ENCODE measurements around the gene RPTOR. TPM values are rescaled to one million over a fixed set of nuclear protein-coding genes. Genes with fewer than 3 reads are reported as not detected.

Gene RPTOR
- total and polyA plus RNA-seq, 2 experiments from 2014 or later: 6.6 to 16.1 TPM

- 90 to 91% methylated on average over 18 of the region's 18 CpGs for WGBS, 2 experiments (ENCODE audit: low coverage in 1 of 2, low lambda C conversion rate in 2 of 2, missing lambda C conversion rate in 2 of 2)
- no peaks in the 10 kb centered on the region for H4K20me1 ChIP-seq (ENCODE audit: insufficient read depth)
- no peaks in the 10 kb centered on the region for H3K79me2 ChIP-seq (ENCODE audit: insufficient read depth)
- H3K36me3 ChIP-seq (ENCODE audit: low read depth): no peaks in the 10 kb centered on the region
- no peak for TF ChIP-seq EZH2phosphoT487 (IDR thresholded peaks at IDR 0.05; ENCODE audit: insufficient read depth, low read depth)
- TF ChIP-seq EZH2 (IDR thresholded peaks at IDR 0.05; ENCODE audit: insufficient read depth, poor library complexity, severe bottlenecking): no peak
- no peaks in the 10 kb centered on the region for H3K9me3 ChIP-seq (ENCODE audit: low read depth)
- H3K27me3 ChIP-seq (replicated peaks; ENCODE audit: insufficient read depth): no peaks in the 10 kb centered on the region
- no peaks in the 10 kb centered on the region for H3K9me2 ChIP-seq (ENCODE audit: insufficient read depth)
- DNase-seq: no peak
- no peak overlapping the region for H2AFZ ChIP-seq
- H3K9ac ChIP-seq: no peak overlapping the region
- no peak overlapping the region for H3K4me3 ChIP-seq
- no peaks in the 10 kb centered on the region for H3K4me1 ChIP-seq (ENCODE audit: insufficient read depth)
- in situ Hi-C loops (cut with MboI): no loop called here
- no peaks in the 10 kb centered on the region for H3F3A ChIP-seq (ENCODE audit: insufficient read depth)
- H3K4me2 ChIP-seq (ENCODE audit: unreplicated experiment): no peak overlapping the region
- no peak overlapping the region for H3K27ac ChIP-seq
Measured at GRCh38 chr17:80925688-80926335, 381.2 kb downstream of the RPTOR start.

DNA sequence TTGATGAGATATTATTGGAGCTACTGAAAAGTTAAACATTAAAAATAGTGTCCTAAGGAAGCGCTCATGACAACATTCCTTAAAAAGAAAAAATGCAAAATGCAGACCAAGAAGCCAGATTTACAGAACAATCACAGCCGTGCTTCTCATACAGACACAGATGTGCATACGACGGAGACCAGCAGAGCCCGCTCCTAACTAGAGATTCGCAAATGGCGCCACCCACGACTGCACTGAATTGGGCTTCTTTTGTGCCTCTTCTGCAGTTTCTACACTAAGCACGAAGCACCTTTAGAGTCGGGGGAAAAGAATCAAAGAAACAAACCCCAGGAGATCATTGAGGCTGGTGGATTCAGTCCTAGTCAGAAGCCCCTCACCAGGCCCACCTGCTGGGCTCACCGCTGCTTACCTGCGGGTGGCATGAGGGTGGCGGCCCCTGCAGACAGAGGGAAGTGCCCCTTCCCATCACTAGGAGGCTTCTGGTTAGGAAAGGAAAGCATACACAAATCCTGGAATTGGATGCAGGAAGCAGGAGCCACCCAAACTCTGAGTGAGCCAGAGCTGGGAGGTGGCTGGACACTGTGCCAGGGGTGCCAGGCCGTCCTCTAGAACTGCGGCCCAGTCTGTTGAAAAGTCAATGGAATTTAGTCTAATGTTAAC, 382.1 kb downstream of the RPTOR start:
- DNase-seq: no peak

GRCh38 chr17:80927791-80928216, 383.2 kb downstream of the RPTOR start:
- peaks cover 11% of the 10 kb centered on the region for H3K4me1 ChIP-seq (ENCODE audit: insufficient read depth)
- no peaks in the 10 kb centered on the region for H3K9me2 ChIP-seq (ENCODE audit: insufficient read depth)
- H3K9ac ChIP-seq: no peak overlapping the region
- no peak overlapping the region for H3K4me2 ChIP-seq (ENCODE audit: unreplicated experiment)
- H3K9me3 ChIP-seq (ENCODE audit: low read depth): no peaks in the 10 kb centered on the region
- H3K27ac ChIP-seq: no peak overlapping the region
- no peaks in the 10 kb centered on the region for H4K20me1 ChIP-seq (ENCODE audit: insufficient read depth)
- H3F3A ChIP-seq (ENCODE audit: insufficient read depth): no peaks in the 10 kb centered on the region
- H3K36me3 ChIP-seq (ENCODE audit: low read depth): no peaks in the 10 kb centered on the region
- WGBS, 2 experiments (ENCODE audit: low coverage in 1 of 2, low lambda C conversion rate in 2 of 2, missing lambda C conversion rate in 2 of 2): 86% methylated on average over 11 of the region's 11 CpGs
- in situ Hi-C loops (cut with MboI): no loop called here
- no peak for DNase-seq
- no peak overlapping the region for H2AFZ ChIP-seq
- TF ChIP-seq EZH2phosphoT487 (IDR thresholded peaks at IDR 0.05; ENCODE audit: insufficient read depth, low read depth) (no peak), EZH2 (IDR thresholded peaks at IDR 0.05; ENCODE audit: insufficient read depth, poor library complexity, severe bottlenecking) (no peak)
- no peaks in the 10 kb centered on the region for H3K27me3 ChIP-seq (replicated peaks; ENCODE audit: insufficient read depth)
- no peak overlapping the region for H3K4me3 ChIP-seq
- H3K79me2 ChIP-seq (ENCODE audit: insufficient read depth): no peaks in the 10 kb centered on the region

More for the DNA sequence above, 382.1 kb downstream of the RPTOR start:
- H3K4me2 ChIP-seq (ENCODE audit: unreplicated experiment): no peak overlapping the region
- TF ChIP-seq EZH2phosphoT487 (IDR thresholded peaks at IDR 0.05; ENCODE audit: insufficient read depth, low read depth): no peak
- no peak for TF ChIP-seq EZH2 (IDR thresholded peaks at IDR 0.05; ENCODE audit: insufficient read depth, poor library complexity, severe bottlenecking)
- 84 to 85% methylated on average over 15 of the region's 15 CpGs for whole genome bisulfite sequencing, 2 experiments (ENCODE audit: low coverage in 1 of 2, low lambda C conversion rate in 2 of 2, missing lambda C conversion rate in 2 of 2)
- no peaks in the 10 kb centered on the region for H3K36me3 ChIP-seq (ENCODE audit: low read depth)
- H3K4me1 ChIP-seq (ENCODE audit: insufficient read depth): 0 out of 2 replicates have a peak, but pooled peaks cover 3% of the 10 kb centered on the region
- H4K20me1 ChIP-seq (ENCODE audit: insufficient read depth): no peaks in the 10 kb centered on the region
- no peaks in the 10 kb centered on the region for H3F3A ChIP-seq (ENCODE audit: insufficient read depth)
- no peak overlapping the region for H3K4me3 ChIP-seq
- H3K79me2 ChIP-seq (ENCODE audit: insufficient read depth): no peaks in the 10 kb centered on the region
- H3K9me2 ChIP-seq (ENCODE audit: insufficient read depth): no peaks in the 10 kb centered on the region
- H3K9ac ChIP-seq: no peak overlapping the region
- in situ Hi-C loops (cut with MboI): no loop called here
- no peak overlapping the region for H2AFZ ChIP-seq
- H3K27ac ChIP-seq: no peak overlapping the region
- no peaks in the 10 kb centered on the region for H3K27me3 ChIP-seq (replicated peaks; ENCODE audit: insufficient read depth)
- H3K9me3 ChIP-seq (ENCODE audit: low read depth): no peaks in the 10 kb centered on the region

- no peak for DNase-seq
- Histone ChIP-seq H3K9ac (no peak overlapping the region), H3K9me3 (ENCODE audit: low read depth) (no peaks in the 10 kb centered on the region), H3K9me2 (ENCODE audit: insufficient read depth) (no peaks in the 10 kb centered on the region), H3K36me3 (ENCODE audit: low read depth) (no peaks in the 10 kb centered on the region), H2AFZ (no peak overlapping the region), H3K79me2 (ENCODE audit: insufficient read depth) (no peaks in the 10 kb centered on the region), H4K20me1 (ENCODE audit: insufficient read depth) (no peaks in the 10 kb centered on the region), H3K27me3 (replicated peaks; ENCODE audit: insufficient read depth) (no peaks in the 10 kb centered on the region), H3F3A (ENCODE audit: insufficient read depth) (no peaks in the 10 kb centered on the region), H3K4me3 (no peak overlapping the region), H3K4me1 (ENCODE audit: insufficient read depth) (peaks cover 11% of the 10 kb centered on the region), H3K4me2 (ENCODE audit: unreplicated experiment) (no peak overlapping the region), H3K27ac (no peak overlapping the region)
- WGBS, 2 experiments (ENCODE audit: low coverage in 1 of 2, low lambda C conversion rate in 2 of 2, missing lambda C conversion rate in 2 of 2): 97 to 98% methylated on average over 13 of the region's 13 CpGs
- no peak for TF ChIP-seq EZH2 (IDR thresholded peaks at IDR 0.05; ENCODE audit: insufficient read depth, poor library complexity, severe bottlenecking)
- TF ChIP-seq EZH2phosphoT487 (IDR thresholded peaks at IDR 0.05; ENCODE audit: insufficient read depth, low read depth): no peak
- in situ Hi-C loops (cut with MboI): no loop called here
Measured at GRCh38 chr17:80929449-80929848, 384.8 kb downstream of the RPTOR start.
